ENCODE measurements around the gene BRAF. TPM values are rescaled to one million over a fixed set of nuclear protein-coding genes. Genes with fewer than 3 reads are reported as not detected.

Gene BRAF
- polyA plus RNA-seq, 1 donor (not counting 4 experiments of a cell fraction or from before 2014, with no cell fraction given), result 12.4 TPM

DNA sequence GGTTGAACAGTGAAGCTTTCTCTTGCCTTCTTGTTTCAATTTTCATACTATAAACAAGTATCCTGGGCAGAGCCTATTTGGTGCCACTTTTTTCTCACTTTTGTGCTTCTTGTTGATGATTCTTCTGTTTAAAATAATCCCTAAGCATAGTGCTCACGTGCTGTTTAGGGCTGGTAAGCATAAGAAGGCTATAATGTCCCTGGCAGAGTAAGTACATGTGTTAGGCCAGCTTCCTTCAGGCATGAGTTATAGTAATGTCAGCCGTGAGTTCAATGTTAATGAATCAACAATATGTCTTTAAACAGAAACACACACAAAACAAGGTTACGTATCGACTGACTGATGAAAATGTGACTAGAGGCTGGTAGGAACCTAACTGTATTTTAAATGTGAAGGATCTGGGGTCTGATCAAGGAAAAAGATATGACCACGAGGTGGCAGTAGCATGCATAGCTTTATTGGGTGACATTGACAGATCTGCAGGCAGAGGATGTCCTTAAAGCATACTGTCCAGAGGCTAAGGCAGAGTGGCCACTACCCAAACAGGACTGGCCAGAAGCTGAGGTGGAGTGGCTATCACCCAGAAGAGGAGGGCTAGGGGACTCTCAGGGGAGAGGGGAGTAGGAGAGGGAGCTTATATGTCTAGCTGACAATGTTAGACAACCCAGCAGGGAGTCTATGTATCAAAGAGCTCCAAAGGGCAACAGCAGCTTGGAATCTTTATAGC is 113.7 kb downstream of the BRAF start:
- no peaks in the 10 kb centered on the region for H4K20me1 ChIP-seq (ENCODE audit: control insufficient read depth, extremely low read depth, insufficient read depth, low read length)
- H3K79me2 ChIP-seq (ENCODE audit: control insufficient read depth, insufficient read depth, low read length), result no peaks in the 10 kb centered on the region
- no peak overlapping the region for H2AFZ ChIP-seq (ENCODE audit: control insufficient read depth, low read length)
- no peaks in the 10 kb centered on the region for H3K9me1 ChIP-seq (ENCODE audit: control insufficient read depth, extremely low read depth, insufficient read depth, low read length)
- no peaks in the 10 kb centered on the region for H3K9me3 ChIP-seq (ENCODE audit: control insufficient read depth, low read depth, low read length)
- H3K4me3 ChIP-seq (ENCODE audit: control insufficient read depth in 2 of 3, extremely low read depth in 1 of 3, insufficient read depth in 2 of 3, low read depth in 1 of 3, low read length in 3 of 3), result no peak overlapping the region
- TF ChIP-seq EZH2 (IDR thresholded peaks at IDR 0.05; ENCODE audit: low read length), result no peak
- TF ChIP-seq, protein P1, sequence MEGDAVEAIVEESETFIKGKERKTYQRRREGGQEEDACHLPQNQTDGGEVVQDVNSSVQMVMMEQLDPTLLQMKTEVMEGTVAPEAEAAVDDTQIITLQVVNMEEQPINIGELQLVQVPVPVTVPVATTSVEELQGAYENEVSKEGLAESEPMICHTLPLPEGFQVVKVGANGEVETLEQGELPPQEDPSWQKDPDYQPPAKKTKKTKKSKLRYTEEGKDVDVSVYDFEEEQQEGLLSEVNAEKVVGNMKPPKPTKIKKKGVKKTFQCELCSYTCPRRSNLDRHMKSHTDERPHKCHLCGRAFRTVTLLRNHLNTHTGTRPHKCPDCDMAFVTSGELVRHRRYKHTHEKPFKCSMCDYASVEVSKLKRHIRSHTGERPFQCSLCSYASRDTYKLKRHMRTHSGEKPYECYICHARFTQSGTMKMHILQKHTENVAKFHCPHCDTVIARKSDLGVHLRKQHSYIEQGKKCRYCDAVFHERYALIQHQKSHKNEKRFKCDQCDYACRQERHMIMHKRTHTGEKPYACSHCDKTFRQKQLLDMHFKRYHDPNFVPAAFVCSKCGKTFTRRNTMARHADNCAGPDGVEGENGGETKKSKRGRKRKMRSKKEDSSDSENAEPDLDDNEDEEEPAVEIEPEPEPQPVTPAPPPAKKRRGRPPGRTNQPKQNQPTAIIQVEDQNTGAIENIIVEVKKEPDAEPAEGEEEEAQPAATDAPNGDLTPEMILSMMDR (optimal IDR thresholded peaks at IDR 0.05 in 1 of 3, IDR thresholded peaks at IDR 0.05 in 1 of 3, conservative IDR thresholded peaks at IDR 0.05 in 1 of 3; ENCODE audit: extremely low read depth in 1 of 3, insufficient read depth in 2 of 3, low read length in 3 of 3), result peak; percentile 55 to 75 (median 59)
- FAIRE-seq (peak; percentile 92), DNase-seq (ENCODE audit: low read depth, low spot score) (peak; percentile 7)
- no peak overlapping the region for H3K4me2 ChIP-seq (ENCODE audit: control insufficient read depth, extremely low read depth, insufficient read depth, low read depth, low read length)
- H3K27ac ChIP-seq (ENCODE audit: control insufficient read depth, insufficient read depth, low read length), result no peak overlapping the region
- dilution Hi-C loops (cut with MboI; ENCODE audit: extremely low pct_ligation_motif_present, low sequenced_read_pairs), result no loop called here
- H3K4me1 ChIP-seq (ENCODE audit: control insufficient read depth, extremely low read depth, insufficient read depth, low read length), result no peaks in the 10 kb centered on the region
- H3K9ac ChIP-seq (ENCODE audit: control insufficient read depth, extremely low read depth, insufficient read depth, low read length), result no peak overlapping the region
- no peaks in the 10 kb centered on the region for H3K27me3 ChIP-seq (ENCODE audit: control insufficient read depth, extremely low read depth, insufficient read depth, low read length)
- H3K36me3 ChIP-seq (ENCODE audit: control insufficient read depth in 2 of 2, extremely low read depth in 1 of 2, insufficient read depth in 2 of 2, low read length in 2 of 2), result no peaks in the 10 kb centered on the region

DNA sequence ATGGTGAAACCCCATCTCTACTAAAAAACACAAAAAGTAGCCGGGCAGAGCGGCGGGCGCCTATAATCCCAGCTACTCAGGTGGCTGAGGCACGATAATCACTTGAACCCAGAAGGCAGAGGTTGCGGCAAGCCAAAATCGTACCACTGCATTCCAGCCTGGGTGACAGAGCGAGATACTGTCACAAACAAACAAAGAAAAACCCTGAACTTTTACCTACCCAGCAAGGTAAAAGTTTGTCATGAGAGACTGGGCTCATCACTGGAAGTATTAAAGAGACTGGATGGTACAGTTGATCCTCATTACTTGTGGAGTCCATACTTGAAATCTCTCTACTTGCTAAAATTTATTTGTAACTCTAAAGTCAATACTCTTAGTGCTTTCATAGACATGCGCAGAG is 114.3 kb downstream of the BRAF start:
- dilution Hi-C loops (cut with MboI; ENCODE audit: extremely low pct_ligation_motif_present, low sequenced_read_pairs), result no loop called here
- DNase-seq (ENCODE audit: low read depth, low spot score) (no peak), FAIRE-seq (no peak)
- Histone ChIP-seq H3K9ac (ENCODE audit: control insufficient read depth, extremely low read depth, insufficient read depth, low read length) (no peak overlapping the region), H2AFZ (ENCODE audit: control insufficient read depth, low read length) (no peak overlapping the region), H3K79me2 (ENCODE audit: control insufficient read depth, insufficient read depth, low read length) (no peaks in the 10 kb centered on the region), H3K9me3 (ENCODE audit: control insufficient read depth, low read depth, low read length) (no peaks in the 10 kb centered on the region), H3K27me3 (ENCODE audit: control insufficient read depth, extremely low read depth, insufficient read depth, low read length) (no peaks in the 10 kb centered on the region), H3K4me1 (ENCODE audit: control insufficient read depth, extremely low read depth, insufficient read depth, low read length) (no peaks in the 10 kb centered on the region), H3K9me1 (ENCODE audit: control insufficient read depth, extremely low read depth, insufficient read depth, low read length) (no peaks in the 10 kb centered on the region), H3K4me3 (ENCODE audit: control insufficient read depth in 2 of 3, extremely low read depth in 1 of 3, insufficient read depth in 2 of 3, low read depth in 1 of 3, low read length in 3 of 3) (no peak overlapping the region), H3K27ac (ENCODE audit: control insufficient read depth, insufficient read depth, low read length) (no peak overlapping the region), H3K4me2 (ENCODE audit: control insufficient read depth, extremely low read depth, insufficient read depth, low read depth, low read length) (no peak overlapping the region), H3K36me3 (ENCODE audit: control insufficient read depth in 2 of 2, extremely low read depth in 1 of 2, insufficient read depth in 2 of 2, low read length in 2 of 2) (no peaks in the 10 kb centered on the region), H4K20me1 (ENCODE audit: control insufficient read depth, extremely low read depth, insufficient read depth, low read length) (no peaks in the 10 kb centered on the region)
- TF ChIP-seq, protein P1 (optimal IDR thresholded peaks at IDR 0.05 in 1 of 3, IDR thresholded peaks at IDR 0.05 in 1 of 3, conservative IDR thresholded peaks at IDR 0.05 in 1 of 3; ENCODE audit: extremely low read depth in 1 of 3, insufficient read depth in 2 of 3, low read length in 3 of 3), result no peak
- no peak for TF ChIP-seq EZH2 (IDR thresholded peaks at IDR 0.05; ENCODE audit: low read length)
